ENCODE results near the gene MND1.

The MND1 gene

GRCh38 chr4:153335665-153336064 is 8.8 kb upstream of the MND1 start:
- Histone ChIP-seq H3F3A (ENCODE audit: insufficient read depth, low read length) (no peaks in the 10 kb centered on the region), H3K4me3 (ENCODE audit: low read depth, low read length, poor library complexity, severe bottlenecking) (no peak overlapping the region), H3K9ac (ENCODE audit: low read length) (no peak overlapping the region), H3K79me2 (ENCODE audit: insufficient read depth, low read length) (no peaks in the 10 kb centered on the region), H3K9me3 (ENCODE audit: low read length) (no peaks in the 10 kb centered on the region), H3K9me2 (ENCODE audit: low read depth, low read length) (no peaks in the 10 kb centered on the region), H3K27me3 (ENCODE audit: insufficient read depth, low read length) (no peaks in the 10 kb centered on the region), H3K4me2 (ENCODE audit: low read length) (no peak overlapping the region), H3K27ac (ENCODE audit: low read depth, low read length, poor library complexity, severe bottlenecking) (no peak overlapping the region), H4K20me1 (ENCODE audit: insufficient read depth, low read length) (no peaks in the 10 kb centered on the region), H2AFZ (ENCODE audit: low read length) (no peak overlapping the region), H3K4me1 (ENCODE audit: insufficient read depth, low read length, severe bottlenecking) (peaks cover 25% of the 10 kb centered on the region), H3K36me3 (ENCODE audit: insufficient read depth, low read length) (no peaks in the 10 kb centered on the region)
- TF ChIP-seq EZH2 (IDR thresholded peaks at IDR 0.05; ENCODE audit: borderline replicate concordance, low read length), result no peak
- TF ChIP-seq, protein P1, sequence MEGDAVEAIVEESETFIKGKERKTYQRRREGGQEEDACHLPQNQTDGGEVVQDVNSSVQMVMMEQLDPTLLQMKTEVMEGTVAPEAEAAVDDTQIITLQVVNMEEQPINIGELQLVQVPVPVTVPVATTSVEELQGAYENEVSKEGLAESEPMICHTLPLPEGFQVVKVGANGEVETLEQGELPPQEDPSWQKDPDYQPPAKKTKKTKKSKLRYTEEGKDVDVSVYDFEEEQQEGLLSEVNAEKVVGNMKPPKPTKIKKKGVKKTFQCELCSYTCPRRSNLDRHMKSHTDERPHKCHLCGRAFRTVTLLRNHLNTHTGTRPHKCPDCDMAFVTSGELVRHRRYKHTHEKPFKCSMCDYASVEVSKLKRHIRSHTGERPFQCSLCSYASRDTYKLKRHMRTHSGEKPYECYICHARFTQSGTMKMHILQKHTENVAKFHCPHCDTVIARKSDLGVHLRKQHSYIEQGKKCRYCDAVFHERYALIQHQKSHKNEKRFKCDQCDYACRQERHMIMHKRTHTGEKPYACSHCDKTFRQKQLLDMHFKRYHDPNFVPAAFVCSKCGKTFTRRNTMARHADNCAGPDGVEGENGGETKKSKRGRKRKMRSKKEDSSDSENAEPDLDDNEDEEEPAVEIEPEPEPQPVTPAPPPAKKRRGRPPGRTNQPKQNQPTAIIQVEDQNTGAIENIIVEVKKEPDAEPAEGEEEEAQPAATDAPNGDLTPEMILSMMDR (IDR thresholded peaks at IDR 0.05; ENCODE audit: low read length), result no peak

GRCh38 chr4:153337686-153338085 is 6.8 kb upstream of the MND1 start:
- Histone ChIP-seq H3K4me2 (ENCODE audit: low read length) (no peak overlapping the region), H3K9ac (ENCODE audit: low read length) (no peak overlapping the region), H3F3A (ENCODE audit: insufficient read depth, low read length) (no peaks in the 10 kb centered on the region), H3K4me1 (ENCODE audit: insufficient read depth, low read length, severe bottlenecking) (peaks cover 45% of the 10 kb centered on the region), H3K36me3 (ENCODE audit: insufficient read depth, low read length) (no peaks in the 10 kb centered on the region), H3K79me2 (ENCODE audit: insufficient read depth, low read length) (no peaks in the 10 kb centered on the region), H3K9me3 (ENCODE audit: low read length) (no peaks in the 10 kb centered on the region), H2AFZ (ENCODE audit: low read length) (no peak overlapping the region), H3K27me3 (ENCODE audit: insufficient read depth, low read length) (no peaks in the 10 kb centered on the region), H3K27ac (ENCODE audit: low read depth, low read length, poor library complexity, severe bottlenecking) (no peak overlapping the region), H3K4me3 (ENCODE audit: low read depth, low read length, poor library complexity, severe bottlenecking) (no peak overlapping the region), H4K20me1 (ENCODE audit: insufficient read depth, low read length) (no peaks in the 10 kb centered on the region), H3K9me2 (ENCODE audit: low read depth, low read length) (no peaks in the 10 kb centered on the region)
- TF ChIP-seq, protein P1 (IDR thresholded peaks at IDR 0.05; ENCODE audit: low read length), result no peak
- TF ChIP-seq EZH2 (IDR thresholded peaks at IDR 0.05; ENCODE audit: borderline replicate concordance, low read length), result no peak

DNA sequence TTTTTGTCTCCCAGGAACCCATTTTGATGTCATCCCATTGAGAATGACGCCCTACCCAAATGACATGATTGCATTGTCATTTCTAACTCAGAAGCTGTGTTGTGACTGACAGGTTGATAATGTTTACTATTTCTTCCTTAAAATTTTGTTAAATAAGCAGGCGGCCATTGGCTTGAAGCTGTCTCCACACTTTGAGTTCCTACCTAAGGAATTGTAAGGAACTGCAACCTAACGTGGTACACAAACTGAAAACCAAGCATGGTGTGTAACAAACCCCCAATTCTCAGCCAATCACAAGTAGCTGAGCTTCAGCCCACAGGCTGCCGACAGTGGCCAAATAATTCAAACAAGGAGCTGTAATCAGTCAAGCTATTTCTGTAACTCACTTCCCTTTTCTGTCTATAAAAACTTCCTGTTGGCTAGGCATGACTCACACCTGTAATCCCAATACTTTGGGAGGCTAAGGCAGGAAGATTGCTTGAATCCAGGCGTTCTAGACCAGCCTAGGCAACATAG is 2.9 kb upstream of the MND1 start:
- Histone ChIP-seq H3K36me3 (ENCODE audit: insufficient read depth, low read length) (no peaks in the 10 kb centered on the region), H3K4me2 (ENCODE audit: low read length) (peak overlapping the region; percentile 72), H4K20me1 (ENCODE audit: insufficient read depth, low read length) (no peaks in the 10 kb centered on the region), H3F3A (ENCODE audit: insufficient read depth, low read length) (no peaks in the 10 kb centered on the region), H3K79me2 (ENCODE audit: insufficient read depth, low read length) (peaks cover 8% of the 10 kb centered on the region), H3K9ac (ENCODE audit: low read length) (peak overlapping the region; percentile 99), H3K4me1 (ENCODE audit: insufficient read depth, low read length, severe bottlenecking) (peaks cover 70% of the 10 kb centered on the region), H3K9me3 (ENCODE audit: low read length) (no peaks in the 10 kb centered on the region), H3K27ac (ENCODE audit: low read depth, low read length, poor library complexity, severe bottlenecking) (peak overlapping the region; percentile 100), H2AFZ (ENCODE audit: low read length) (no peak overlapping the region), H3K27me3 (ENCODE audit: insufficient read depth, low read length) (no peaks in the 10 kb centered on the region), H3K9me2 (ENCODE audit: low read depth, low read length) (no peaks in the 10 kb centered on the region), H3K4me3 (ENCODE audit: low read depth, low read length, poor library complexity, severe bottlenecking) (peak overlapping the region; percentile 82)
- TF ChIP-seq, protein P1 (IDR thresholded peaks at IDR 0.05; ENCODE audit: low read length), result no peak
- TF ChIP-seq EZH2 (IDR thresholded peaks at IDR 0.05; ENCODE audit: borderline replicate concordance, low read length), result no peak
